Measurements from ENCODE around the gene COL9A2.
"Not testable (repeated sequence)": the region's sequence is repeated elsewhere in the genome, so short reads cannot be mapped to it uniquely, and the experiment has no call there.

Gene COL9A2

DNA sequence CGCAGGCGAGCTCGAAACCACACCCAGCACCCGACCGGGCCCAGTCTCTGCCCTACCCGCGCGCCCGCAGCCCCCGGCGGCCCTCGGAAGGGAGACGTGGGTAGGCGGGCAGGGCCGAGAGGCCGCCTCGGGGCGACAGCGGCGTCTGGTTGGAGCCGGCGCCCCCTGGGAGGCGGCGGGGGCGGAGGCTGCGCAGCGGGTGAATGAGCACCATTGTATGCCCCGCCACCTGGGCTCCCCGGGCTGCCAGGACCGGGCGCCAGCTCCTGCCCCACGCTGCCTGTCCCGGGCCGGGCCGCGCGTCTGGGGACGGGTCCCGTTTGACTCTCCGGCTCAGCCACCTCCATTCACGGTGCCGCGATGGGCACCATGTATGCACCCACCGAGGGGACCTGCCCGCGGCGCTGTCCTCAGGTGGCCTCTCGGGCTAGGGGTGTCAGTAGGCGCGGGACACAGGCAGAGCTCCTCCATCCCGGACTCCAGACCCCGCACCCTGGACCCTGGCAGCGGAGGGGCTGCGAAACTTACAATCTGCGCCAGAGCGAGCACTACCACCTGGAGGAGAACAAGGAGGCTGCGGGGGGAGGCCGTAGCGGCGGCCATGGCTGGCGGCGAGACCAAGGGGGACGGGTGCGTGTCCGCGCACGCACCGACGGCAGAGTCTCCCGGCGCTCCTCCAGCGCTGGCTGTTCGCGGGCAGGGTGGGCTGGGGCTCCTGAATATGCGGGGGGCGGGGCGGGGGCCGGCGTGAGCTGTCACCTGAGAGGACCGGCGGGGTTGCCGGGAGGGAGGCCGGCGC, at the start of gene COL9A2:
Gene COL9A2 (minus strand): TSS at position 692 of the 799 bp plus-strand sequence. CDS start 89 bp downstream, at position 603.
- DNase-seq = peak; percentile 12 to 62

DNA sequence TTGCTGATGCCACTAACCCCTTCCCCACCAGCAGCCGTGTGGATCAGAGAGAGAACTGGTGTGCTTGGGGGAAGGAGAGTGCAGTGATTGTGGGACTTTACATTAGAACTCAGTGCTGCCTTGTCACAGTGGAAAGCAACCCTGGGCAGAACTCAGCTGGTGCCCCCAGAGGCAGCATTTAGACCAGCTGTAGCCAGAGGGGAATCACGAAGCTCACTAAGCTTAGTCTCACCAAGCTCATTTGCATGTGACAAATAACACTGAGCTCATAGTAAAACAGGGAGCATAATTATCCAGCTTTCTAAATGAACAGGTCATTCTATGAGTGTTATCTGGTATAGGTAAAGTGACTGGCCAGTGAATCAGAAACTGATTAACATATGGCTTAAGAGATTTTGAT, 46.6 kb upstream of the COL9A2 start:
- DNase-seq = no peak

DNA sequence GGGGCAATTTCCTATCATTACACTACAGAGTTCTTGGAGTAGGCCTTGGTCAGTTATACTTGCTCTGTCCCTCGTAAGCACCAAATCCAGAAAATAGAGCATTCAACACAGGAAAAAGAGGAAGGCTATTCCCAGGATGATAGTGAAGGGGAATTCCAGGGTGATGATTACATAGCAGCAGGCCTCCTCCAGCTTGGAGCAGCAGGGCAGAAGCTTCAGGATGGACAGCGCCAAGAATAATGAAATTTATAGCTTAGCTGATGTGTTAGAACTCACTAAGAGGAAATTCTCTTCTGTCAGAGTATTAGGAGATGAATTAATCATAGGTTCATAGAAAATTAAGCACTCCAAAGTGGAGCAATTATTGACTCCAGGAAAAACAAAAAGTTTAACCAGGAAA, 45.6 kb upstream of the COL9A2 start:
- DNase-seq = no peak

DNA sequence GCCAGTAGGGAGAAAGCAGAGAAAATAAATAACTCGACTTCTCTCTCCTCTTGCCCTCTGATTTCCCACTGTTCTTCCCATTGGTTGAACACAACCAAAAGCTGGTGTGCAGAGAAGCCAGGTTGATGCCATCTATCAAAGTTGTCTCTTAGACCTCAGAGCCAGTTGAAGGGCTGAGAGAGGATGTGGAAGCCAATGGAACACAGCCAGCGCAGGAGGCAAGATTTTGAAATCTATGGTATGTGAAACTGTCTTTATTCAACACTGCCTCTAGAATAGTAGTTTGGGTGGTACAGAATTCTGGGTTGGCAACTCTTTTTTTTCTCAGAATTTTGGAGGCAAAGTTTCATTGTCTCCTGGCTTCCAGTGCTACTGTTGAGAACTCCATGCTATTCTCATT, 45.1 kb upstream of the COL9A2 start:
- DNase-seq = no peak

DNA sequence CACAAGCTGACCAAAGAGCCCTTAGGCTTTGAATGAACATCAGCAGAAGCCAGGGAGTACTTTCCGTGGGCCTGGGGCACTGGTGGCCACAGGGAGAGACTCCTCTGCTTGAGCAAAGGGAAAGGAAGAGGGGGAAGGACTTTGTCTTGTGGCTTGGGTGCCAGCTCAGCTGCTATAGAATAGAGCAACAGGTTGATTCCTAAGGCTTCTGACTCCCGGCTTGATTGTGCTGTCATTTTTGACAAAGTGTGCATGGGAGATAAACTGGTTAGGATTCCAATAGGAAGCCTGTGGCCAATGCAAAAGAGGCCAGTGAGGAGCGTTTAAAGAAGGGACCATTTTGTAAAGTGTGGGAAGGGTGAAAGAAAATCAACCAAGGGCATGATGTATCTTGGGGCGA, 44.6 kb upstream of the COL9A2 start:
- DNase-seq = no peak

DNA sequence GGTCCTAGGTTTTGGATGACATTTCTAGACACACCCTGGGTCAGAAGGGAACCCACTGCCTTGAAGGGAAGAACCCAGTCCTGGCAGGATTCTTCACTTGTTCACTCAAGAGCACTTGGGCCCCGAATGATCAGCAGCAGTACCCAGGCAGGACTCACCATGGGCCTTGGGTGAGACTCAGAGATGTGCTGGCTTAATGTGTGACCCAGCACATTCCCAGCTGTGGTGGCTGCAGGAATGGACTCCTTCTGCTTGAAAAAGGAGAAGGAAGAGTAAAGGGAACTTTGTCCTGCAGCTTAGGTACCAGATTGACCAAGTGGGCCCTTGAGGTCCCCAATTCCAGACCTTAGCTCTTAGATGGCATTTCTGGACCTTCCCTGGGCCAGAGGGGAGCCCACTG, 44.1 kb upstream of the COL9A2 start:
- no peak for DNase-seq

DNA sequence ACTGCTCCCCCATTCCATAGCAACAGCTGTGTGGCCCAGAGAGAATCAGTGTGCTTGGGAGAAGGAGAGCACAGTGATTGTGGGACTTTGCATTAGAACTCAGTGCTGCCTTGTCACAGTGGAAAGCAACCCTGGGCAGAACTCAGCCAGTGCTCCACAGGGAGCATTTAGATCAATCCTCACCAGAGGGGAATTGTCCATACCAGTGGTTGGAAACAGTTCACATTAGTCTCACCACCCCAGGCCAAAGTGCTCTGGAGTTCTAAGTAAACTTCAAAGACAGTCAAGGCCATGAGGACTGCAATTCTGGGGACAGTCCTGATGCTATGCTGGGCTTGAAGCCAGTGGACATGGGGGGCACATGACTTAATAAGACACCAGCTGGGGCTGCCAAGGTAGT, 43.5 kb upstream of the COL9A2 start:
- DNase-seq = no peak

DNA sequence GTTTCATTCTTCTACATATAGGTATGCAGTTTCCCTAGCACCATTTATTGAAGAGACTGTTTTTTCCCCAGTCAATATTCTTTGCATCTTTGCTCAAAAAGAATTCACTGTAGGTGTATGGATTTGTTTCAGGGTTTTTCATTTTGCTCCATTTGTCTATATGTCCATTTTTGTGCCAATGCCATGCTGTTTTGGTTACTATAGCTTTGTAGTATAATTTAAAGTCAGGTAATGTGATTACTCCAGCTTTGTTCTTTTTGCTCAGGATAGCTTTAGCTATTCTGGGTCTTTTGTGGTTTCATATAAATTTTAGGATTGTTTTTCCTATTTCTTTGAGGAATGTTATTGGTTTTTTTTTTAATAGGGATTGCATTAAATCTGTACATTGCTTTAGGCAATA, 40.5 kb upstream of the COL9A2 start:
- DNase-seq = no peak

DNA sequence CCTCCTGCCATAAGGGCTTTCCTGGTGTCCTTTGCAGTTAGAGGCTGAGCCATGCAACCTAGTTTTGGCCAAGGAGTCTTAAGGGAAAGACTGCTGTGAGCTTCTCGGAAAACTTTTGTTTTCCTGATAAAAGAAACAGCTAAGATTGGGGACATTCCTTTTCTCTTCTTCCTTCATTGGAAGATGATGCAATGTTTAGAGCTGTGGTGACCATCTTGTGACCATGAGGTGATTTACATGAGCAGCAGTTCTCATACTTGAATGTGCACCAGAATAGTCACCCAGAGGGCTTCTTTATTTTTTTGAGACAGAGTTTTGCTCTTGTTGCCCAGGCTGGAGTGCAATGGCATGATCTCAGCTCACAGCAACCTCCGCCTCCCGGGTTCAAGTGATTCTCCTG, 36.0 kb upstream of the COL9A2 start:
- DNase-seq = no peak

DNA sequence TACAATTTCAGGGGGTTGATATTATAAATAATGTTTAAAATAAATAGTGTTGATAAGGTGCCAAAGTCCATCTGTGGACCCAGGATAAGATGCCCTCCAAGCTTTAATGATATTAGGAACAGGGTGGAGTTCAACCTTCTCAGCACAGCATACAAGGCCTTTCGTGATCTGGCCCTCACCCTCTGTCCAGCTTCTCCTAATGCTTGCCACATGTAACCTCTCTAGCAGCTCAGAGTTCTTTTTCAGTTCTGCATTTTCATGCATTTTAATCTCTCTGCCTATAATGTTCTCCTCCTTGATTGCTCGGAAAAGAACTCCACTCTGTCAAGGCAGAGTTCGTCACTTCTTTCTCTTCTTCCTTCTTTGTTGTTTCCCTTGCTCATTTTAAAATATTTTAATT, 35.0 kb upstream of the COL9A2 start:
- DNase-seq = no peak

DNA sequence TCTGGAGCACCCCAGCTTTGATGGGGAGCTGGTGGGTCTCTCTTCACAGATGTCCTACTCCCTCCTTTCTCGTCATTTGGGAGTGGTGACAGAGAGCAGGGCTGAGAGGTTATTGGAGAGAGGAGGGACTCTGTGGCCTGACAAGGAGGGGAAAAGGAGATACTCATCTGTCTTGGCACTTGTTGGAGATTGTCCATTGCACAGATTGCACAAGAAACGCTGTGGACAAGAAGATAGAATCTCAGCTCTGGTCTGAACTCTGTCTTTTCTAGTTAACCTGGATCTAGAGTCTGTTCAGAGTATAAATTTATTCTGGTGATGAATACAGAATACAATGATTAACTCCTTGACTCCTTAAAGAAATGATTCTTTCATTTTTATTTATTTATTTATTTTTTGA, 34.0 kb upstream of the COL9A2 start:
- no peak for DNase-seq

DNA sequence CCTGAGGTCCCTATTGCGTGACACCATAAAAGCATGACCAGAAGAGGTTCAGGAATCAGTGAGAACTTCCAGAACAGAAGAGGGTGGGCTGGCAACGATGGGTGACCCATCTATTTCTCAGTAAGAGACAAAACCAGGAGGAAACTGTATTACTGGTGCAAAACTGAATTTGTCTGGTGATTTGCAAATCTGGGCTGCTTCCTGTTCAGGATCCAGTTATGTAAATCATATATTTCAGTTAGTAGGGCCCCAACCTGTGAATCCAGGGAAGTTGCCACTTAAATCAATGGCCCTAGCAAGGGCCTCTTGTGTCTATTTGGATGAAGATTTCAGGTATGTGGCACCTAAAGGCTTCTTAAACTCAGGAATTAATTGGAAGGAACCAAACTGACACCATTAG, 33.3 kb upstream of the COL9A2 start:
- DNase-seq = no peak

DNA sequence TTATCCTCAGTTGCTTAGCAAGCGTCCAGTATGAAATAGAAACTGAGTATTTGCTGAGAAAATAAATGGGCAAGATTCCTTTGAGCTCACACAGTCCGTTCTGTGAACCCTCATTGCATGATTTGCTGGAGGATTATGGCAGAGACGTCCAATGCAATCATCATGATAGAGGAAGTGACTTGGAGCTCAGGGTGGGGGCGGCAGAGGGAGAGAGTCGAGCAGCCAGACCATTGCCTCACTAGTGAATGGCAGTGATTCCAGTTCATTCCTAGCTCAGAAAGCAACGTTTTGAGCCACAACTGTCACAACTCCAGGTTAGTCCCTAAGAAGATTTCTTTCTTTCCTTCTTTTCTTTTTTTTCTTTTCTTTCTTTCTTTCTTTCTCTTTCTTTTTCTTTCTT, 27.5 kb upstream of the COL9A2 start:
- no peak for DNase-seq

DNA sequence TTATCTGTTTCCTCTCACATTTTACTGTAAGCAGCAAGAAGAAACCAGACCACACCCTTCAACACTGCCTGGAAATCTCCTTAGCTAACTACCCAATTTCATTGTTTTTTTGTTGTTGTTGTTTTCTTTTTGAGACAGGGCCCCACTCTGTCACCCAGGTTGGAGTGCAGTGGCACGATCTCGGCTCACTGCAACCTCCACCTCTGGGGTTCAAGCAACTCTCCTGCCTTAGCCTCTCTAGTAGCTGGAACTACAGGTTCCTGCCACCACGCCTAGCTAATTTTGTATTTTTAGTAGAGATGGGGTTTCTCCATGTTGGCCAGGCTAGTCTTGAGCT, 25.3 kb upstream of the COL9A2 start:
- not testable (repeated sequence) for DNase-seq

DNA sequence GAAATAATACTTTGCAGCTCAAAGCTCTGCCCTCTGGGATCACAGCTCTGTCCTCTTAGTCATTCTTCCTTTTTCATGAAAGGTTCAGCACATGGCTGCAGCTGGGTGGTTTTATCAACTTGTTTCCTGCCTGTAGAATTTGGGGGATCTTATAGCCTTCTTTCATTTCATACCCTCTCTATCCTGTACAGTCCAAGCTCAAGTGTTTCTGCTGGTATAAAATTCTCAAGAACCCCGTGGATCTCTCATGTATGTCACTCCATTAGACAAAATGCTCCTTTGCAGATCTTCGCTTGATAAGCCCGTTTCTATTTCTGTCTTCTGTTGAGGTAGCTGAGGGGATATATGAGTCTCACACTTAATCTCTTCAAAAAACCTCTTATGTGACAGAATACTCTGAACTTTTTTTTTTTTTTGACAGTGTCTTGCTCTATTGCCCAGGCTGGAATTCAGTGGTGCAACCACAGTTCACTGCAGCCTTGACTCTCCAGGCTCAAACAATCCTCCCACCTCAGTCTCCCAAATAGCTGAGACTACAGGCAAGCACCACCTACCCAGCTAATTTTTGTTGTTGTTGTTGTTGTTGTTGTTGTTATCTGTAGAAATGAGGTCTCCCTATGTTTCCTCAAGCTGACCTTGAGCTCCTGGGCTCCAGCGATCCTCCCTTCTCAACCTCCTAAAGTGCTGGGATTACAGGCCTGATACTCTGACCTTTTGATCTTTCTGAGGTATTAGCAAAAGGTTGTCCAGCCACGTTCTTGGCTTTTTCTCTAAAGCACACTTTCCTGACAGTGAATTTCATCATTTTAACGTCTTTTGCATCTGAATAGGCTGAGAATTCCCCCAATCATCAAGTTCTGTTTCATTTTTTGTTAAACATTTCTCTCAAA, 24.6 kb upstream of the COL9A2 start:
- no peak for DNase-seq

DNA sequence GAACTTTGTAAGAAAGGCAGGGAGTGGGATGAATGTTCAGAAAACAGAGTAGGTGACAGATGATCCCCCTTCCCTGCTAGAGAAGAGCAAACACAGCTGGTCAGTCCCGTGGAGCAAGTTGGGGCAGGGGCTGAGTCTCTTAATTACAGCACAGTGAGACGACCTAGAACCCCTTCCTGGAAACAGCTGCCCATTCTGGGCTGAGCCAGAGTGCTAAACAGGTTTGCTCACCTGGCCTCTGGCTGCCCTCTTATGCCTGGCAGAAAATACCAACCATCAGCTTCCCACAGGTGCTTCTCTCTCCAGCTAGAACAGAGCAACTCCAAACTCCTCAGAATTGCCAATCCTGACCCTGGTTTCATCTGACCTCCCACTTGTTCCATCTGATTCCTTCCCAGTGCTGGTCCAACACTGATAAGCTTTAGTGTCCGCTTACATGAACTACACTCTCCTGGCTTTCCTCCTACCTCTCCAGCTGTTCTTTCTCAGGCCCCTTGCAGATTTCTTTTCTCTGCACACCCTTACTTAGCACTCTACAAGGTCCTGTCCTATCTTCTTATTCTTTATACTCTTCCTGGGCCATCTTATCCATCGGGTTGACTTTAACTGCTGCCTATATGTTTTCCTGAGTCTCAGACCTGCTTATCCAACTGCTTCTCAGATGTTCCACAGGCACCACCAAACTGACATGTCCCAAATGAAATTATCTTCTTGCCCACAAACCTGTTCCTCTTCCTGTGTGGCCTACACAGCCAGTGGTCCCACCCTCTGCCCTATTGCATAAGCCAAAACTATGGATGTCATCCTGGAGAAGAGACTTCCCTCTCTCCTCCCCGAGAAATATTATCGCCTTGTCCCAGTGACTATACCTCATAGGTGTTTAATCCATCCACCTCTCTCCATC, 22.6 kb upstream of the COL9A2 start:
- DNase-seq = no peak

DNA sequence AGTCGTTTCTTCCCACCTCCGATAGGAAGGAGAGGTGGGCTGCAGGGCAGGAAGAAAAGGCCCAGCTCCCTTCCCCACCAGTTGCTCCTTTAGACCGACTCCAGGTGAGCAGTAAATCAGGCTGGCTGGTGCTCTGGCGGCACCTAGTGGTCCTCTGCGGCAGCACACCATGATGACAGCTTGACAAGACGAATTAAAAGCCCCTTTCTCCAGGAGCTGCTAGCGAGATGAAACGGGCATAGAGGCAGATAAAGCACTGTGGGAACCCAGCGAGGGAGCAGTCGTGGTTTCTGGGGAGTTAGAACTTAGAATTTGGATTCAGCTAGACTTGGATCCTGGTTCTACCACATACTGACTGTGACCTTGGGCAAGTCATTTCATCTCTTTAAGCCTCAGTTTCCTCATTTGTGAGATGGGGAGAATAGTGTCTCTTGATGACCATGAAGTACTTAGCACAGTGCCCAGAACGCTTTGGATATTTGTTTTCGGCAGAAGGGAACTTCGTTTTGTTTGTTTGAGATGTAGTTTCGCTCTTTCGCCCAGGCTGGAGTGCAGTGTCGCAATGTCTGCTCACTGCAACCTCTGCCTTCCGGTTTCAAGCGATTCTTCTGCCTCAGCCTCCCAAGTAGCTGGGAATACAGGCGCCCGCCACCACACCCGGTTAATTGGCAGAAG, 21.8 kb upstream of the COL9A2 start:
- peak; percentile 59 to 66 for DNase-seq

DNA sequence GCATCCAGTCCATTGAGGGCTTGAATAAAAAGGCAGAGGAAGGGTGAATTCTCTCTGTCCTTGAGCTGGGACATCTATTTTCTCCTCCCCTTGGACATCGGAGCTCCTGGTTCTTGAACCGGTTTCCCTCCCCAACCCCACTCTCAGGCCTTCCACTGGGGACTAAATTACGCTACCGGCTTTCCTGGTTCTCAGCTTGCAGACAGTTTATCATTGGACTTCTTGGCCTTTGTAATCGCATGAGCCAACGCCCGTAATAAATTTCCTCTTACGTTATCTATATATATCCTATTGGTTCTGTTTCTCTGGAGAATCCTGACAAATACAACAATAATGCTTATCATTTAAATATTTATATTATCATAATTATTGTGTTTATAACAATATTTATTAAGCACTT, 20.4 kb upstream of the COL9A2 start:
- no peak for DNase-seq

DNA sequence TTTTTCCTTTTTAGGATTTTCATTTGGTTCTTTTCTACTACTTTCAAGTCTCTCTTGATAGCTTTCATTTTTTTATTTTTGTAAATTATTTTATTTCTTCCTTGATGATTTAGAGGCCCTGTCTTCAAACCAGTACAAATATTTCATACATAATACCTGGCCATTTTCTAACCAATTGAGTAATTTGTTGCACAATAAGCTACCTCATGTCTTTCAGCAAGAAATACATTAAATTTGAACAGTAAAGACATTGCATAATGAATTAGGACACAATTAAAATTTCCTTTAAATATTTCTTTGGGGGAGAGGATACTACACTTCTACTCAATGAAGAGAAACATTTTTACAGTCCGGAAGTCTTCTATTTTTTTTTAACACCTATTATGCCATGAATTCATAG, 15.6 kb upstream of the COL9A2 start:
- no peak for DNase-seq

DNA sequence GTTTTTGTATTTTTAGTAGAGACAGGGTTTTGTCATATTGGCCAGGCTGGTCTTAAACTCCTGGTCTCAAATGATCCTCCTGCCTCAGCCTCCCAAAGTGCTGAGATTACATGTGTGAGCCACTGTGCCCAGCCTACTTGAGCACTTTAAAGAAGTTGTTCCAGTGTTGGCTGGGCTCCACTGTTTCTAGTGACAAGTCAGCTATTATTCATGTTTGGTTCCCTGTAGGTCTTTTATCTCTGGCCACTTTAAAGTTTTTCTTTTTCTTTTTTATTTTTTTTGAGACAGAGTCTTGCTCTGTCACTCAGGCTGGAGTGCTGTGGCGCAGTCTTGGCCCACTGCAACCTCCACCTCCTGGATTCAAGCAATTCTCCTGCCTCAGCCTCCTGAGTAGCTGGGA, 14.3 kb upstream of the COL9A2 start:
- DNase-seq = not testable (repeated sequence)

DNA sequence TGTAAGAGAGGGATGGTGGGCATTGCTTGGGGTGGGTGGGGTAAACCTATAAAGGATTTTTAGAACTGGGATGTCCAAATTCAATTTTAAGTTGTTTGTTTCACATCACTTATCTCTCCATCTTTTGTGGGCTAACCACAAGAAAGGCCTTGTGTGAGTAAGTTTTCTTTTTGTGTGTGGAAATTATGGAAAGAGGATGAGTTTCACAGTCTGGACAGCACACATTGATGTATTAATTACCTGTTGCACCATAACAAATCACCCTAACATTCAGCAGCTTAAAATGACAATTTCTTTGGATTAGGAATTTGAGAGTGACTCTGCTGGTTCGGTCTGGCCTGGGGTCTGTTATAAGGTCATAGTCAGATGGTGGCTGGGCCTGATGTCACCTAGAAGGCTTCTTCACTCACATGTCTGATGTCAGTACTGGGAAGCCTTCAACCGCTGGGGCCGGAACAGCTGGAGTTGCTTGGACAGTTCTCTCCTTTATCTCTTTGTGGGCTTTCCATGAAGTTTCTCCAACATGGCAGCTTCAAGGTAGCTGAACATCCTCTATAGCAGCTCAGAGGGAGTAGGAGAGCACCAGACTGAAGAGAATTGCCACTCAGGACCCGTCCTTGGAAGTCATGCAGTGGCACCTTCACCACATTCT, 2.0 kb upstream of the COL9A2 start:
- DNase-seq = no peak

DNA sequence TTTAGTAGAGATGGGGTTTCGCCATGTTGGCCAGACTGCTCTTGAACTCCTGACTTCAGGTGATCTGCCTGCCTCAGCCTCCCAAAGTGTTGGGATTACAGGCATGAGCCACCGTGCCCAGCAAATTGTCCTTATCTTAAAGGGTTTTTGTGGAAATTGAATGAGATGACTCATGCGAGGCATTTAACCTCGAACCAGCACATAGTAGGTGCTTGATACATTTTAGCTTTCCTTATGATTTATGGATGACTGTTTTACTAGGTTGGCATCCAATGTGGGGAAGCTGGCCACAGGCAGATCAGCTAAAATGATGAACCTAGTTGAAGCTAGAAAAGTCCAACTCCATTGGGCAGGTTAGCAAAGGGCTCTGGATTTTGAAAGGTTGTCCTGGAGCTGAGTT, 1.4 kb upstream of the COL9A2 start:
- no peak for DNase-seq
